ENCODE data around the gene SLITRK4.

DNA sequence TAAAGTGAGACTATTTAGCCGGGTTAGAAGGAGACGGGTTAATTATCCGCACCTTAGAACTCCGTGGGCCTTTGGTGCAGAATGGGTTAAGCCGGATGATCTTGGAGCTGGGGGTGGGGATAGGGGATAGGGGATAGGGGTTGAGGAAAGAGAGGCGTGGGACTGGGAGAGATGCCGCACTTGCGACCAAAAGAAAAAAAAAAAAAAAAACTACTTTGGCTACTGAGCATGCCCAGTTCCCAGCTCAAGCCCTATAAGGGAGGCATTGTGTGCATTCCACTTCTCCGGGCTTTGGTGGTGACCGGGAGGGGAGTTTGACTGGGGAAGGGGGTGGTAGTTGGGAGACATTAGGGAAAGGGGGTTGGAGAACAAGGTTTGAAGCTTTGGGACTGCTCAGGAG is at the start of gene SLITRK4:
- TF ChIP-seq, protein P1, sequence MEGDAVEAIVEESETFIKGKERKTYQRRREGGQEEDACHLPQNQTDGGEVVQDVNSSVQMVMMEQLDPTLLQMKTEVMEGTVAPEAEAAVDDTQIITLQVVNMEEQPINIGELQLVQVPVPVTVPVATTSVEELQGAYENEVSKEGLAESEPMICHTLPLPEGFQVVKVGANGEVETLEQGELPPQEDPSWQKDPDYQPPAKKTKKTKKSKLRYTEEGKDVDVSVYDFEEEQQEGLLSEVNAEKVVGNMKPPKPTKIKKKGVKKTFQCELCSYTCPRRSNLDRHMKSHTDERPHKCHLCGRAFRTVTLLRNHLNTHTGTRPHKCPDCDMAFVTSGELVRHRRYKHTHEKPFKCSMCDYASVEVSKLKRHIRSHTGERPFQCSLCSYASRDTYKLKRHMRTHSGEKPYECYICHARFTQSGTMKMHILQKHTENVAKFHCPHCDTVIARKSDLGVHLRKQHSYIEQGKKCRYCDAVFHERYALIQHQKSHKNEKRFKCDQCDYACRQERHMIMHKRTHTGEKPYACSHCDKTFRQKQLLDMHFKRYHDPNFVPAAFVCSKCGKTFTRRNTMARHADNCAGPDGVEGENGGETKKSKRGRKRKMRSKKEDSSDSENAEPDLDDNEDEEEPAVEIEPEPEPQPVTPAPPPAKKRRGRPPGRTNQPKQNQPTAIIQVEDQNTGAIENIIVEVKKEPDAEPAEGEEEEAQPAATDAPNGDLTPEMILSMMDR (conservative IDR thresholded peaks at IDR 0.05; ENCODE audit: low read length): no peak
- TF ChIP-seq EZH2phosphoT487 (IDR thresholded peaks at IDR 0.05; ENCODE audit: borderline replicate concordance, low read depth, low read length): no peak

All from OCI-LY7 (cell line).